ENCODE measurements around the gene OBP2B. TPM values are rescaled to one million over a fixed set of nuclear protein-coding genes. Genes with fewer than 3 reads are reported as not detected.
"Not testable (repeated sequence)": the region's sequence is repeated elsewhere in the genome, so short reads cannot be mapped to it uniquely, and the experiment has no call there.

Gene OBP2B
- polyA plus RNA-seq, 4 donors: not detected

GRCh38 chr9:133228474-133229193 is 19.6 kb upstream of the OBP2B start:
- not testable (repeated sequence) for H3K27ac ChIP-seq (ENCODE audit: low read depth in 1 of 3, low read length in 2 of 3); FAIRE-seq; DNase-seq; H3K9me3 ChIP-seq (ENCODE audit: control insufficient read depth in 2 of 2, insufficient read depth in 1 of 2, low read depth in 1 of 2, low read length in 1 of 2); H3K4me3 ChIP-seq (ENCODE audit: low read depth in 1 of 3, low read length in 3 of 3); H3K27me3 ChIP-seq (ENCODE audit: control insufficient read depth in 3 of 3, insufficient read depth in 3 of 3, low read length in 3 of 3); H3K36me3 ChIP-seq (ENCODE audit: control insufficient read depth in 3 of 3, insufficient read depth in 2 of 3, low read depth in 1 of 3, low read length in 3 of 3); H3K4me1 ChIP-seq (ENCODE audit: control insufficient read depth in 3 of 3, insufficient read depth in 2 of 3, low read depth in 1 of 3, low read length in 2 of 3)
- WGBS, 3 donors: 87 to 91% (median 87%) methylated on average over 17 to 22 of the region's 22 CpGs

GRCh38 chr9:133227996-133228395 is 18.9 kb upstream of the OBP2B start:
- H3K27ac ChIP-seq (ENCODE audit: low read depth in 1 of 3, low read length in 2 of 3); H3K4me1 ChIP-seq (ENCODE audit: control insufficient read depth in 3 of 3, insufficient read depth in 2 of 3, low read depth in 1 of 3, low read length in 2 of 3); FAIRE-seq; DNase-seq; H3K27me3 ChIP-seq (ENCODE audit: control insufficient read depth in 3 of 3, insufficient read depth in 3 of 3, low read length in 3 of 3); H3K4me3 ChIP-seq (ENCODE audit: low read depth in 1 of 3, low read length in 3 of 3); H3K36me3 ChIP-seq (ENCODE audit: control insufficient read depth in 3 of 3, insufficient read depth in 2 of 3, low read depth in 1 of 3, low read length in 3 of 3); H3K9me3 ChIP-seq (ENCODE audit: control insufficient read depth in 2 of 2, insufficient read depth in 1 of 2, low read depth in 1 of 2, low read length in 1 of 2): not testable (repeated sequence)
- 87 to 91% (median 89%) methylated on average over 8 of the region's 8 CpGs for WGBS, 3 donors

- no peaks in the 10 kb centered on the region for H3K36me3 ChIP-seq (ENCODE audit: control insufficient read depth in 3 of 3, insufficient read depth in 2 of 3, low read depth in 1 of 3, low read length in 3 of 3)
- no peak overlapping the region for H3K27ac ChIP-seq (ENCODE audit: low read depth in 1 of 3, low read length in 2 of 3)
- no peak for FAIRE-seq
- 89 to 90% (median 89%) methylated on average over 11 of the region's 11 CpGs for WGBS, 3 donors
- H3K4me1 ChIP-seq (ENCODE audit: control insufficient read depth in 3 of 3, insufficient read depth in 2 of 3, low read depth in 1 of 3, low read length in 2 of 3): peaks cover 0 to 5% (median 0%) of the 10 kb centered on the region in 3 donors
- no peak overlapping the region for H3K4me3 ChIP-seq (ENCODE audit: low read depth in 1 of 3, low read length in 3 of 3)
- DNase-seq: no peak
- no peaks in the 10 kb centered on the region for H3K27me3 ChIP-seq (ENCODE audit: control insufficient read depth in 3 of 3, insufficient read depth in 3 of 3, low read length in 3 of 3)
- H3K9me3 ChIP-seq (ENCODE audit: control insufficient read depth in 2 of 2, insufficient read depth in 1 of 2, low read depth in 1 of 2, low read length in 1 of 2): no peaks in the 10 kb centered on the region
These were observed 18.3 kb upstream of the OBP2B start for GRCh38 chr9:133227242-133227860.

- no peak for DNase-seq
- 77 to 87% (median 80%) methylated on average over 24 to 25 of the region's 25 CpGs for WGBS, 3 donors
These were observed 17.4 kb upstream of the OBP2B start for GRCh38 chr9:133226219-133227171.

GRCh38 chr9:133225171-133226011 is 16.3 kb upstream of the OBP2B start:
- Histone ChIP-seq H3K27ac (ENCODE audit: low read depth in 1 of 3, low read length in 2 of 3) (no peak overlapping the region), H3K9me3 (ENCODE audit: control insufficient read depth in 2 of 2, insufficient read depth in 1 of 2, low read depth in 1 of 2, low read length in 1 of 2) (no peaks in the 10 kb centered on the region), H3K4me3 (ENCODE audit: low read depth in 1 of 3, low read length in 3 of 3) (no peak overlapping the region), H3K4me1 (ENCODE audit: control insufficient read depth in 3 of 3, insufficient read depth in 2 of 3, low read depth in 1 of 3, low read length in 2 of 3) (peaks cover 0 to 5% (median 0%) of the 10 kb centered on the region in 3 donors), H3K27me3 (ENCODE audit: control insufficient read depth in 3 of 3, insufficient read depth in 3 of 3, low read length in 3 of 3) (peaks cover 0 to 3% (median 0%) of the 10 kb centered on the region in 3 donors), H3K36me3 (ENCODE audit: control insufficient read depth in 3 of 3, insufficient read depth in 2 of 3, low read depth in 1 of 3, low read length in 3 of 3) (no peaks in the 10 kb centered on the region)
- DNase-seq: no peak
- WGBS, 3 donors: 64 to 74% (median 67%) methylated on average over 28 to 38 of the region's 38 CpGs
- FAIRE-seq: no peak

More at GRCh38 chr9:133226219-133227171, 17.4 kb upstream of the OBP2B start:
- Histone ChIP-seq H3K4me1 (ENCODE audit: control insufficient read depth in 3 of 3, insufficient read depth in 2 of 3, low read depth in 1 of 3, low read length in 2 of 3) (peaks cover 0 to 5% (median 0%) of the 10 kb centered on the region in 3 donors), H3K27me3 (ENCODE audit: control insufficient read depth in 3 of 3, insufficient read depth in 3 of 3, low read length in 3 of 3) (no peaks in the 10 kb centered on the region), H3K9me3 (ENCODE audit: control insufficient read depth in 2 of 2, insufficient read depth in 1 of 2, low read depth in 1 of 2, low read length in 1 of 2) (no peaks in the 10 kb centered on the region), H3K4me3 (ENCODE audit: low read depth in 1 of 3, low read length in 3 of 3) (no peak overlapping the region), H3K27ac (ENCODE audit: low read depth in 1 of 3, low read length in 2 of 3) (no peak overlapping the region), H3K36me3 (ENCODE audit: control insufficient read depth in 3 of 3, insufficient read depth in 2 of 3, low read depth in 1 of 3, low read length in 3 of 3) (no peaks in the 10 kb centered on the region)
- no peak for FAIRE-seq

- Histone ChIP-seq H3K4me1 (ENCODE audit: control insufficient read depth in 3 of 3, insufficient read depth in 2 of 3, low read depth in 1 of 3, low read length in 2 of 3) (peaks cover 0 to 5% (median 0%) of the 10 kb centered on the region in 3 donors), H3K27me3 (ENCODE audit: control insufficient read depth in 3 of 3, insufficient read depth in 3 of 3, low read length in 3 of 3) (peaks cover 0 to 3% (median 0%) of the 10 kb centered on the region in 3 donors), H3K27ac (ENCODE audit: low read depth in 1 of 3, low read length in 2 of 3) (no peak overlapping the region), H3K36me3 (ENCODE audit: control insufficient read depth in 3 of 3, insufficient read depth in 2 of 3, low read depth in 1 of 3, low read length in 3 of 3) (no peaks in the 10 kb centered on the region), H3K4me3 (ENCODE audit: low read depth in 1 of 3, low read length in 3 of 3) (no peak overlapping the region), H3K9me3 (ENCODE audit: control insufficient read depth in 2 of 2, insufficient read depth in 1 of 2, low read depth in 1 of 2, low read length in 1 of 2) (no peaks in the 10 kb centered on the region)
- DNase-seq (no peak), FAIRE-seq (no peak)
- 88 to 92% (median 89%) methylated on average over 12 of the region's 12 CpGs for WGBS, 3 donors
These were observed 15.7 kb upstream of the OBP2B start for GRCh38 chr9:133224762-133225161.

- FAIRE-seq; H3K4me1 ChIP-seq (ENCODE audit: control insufficient read depth in 3 of 3, insufficient read depth in 2 of 3, low read depth in 1 of 3, low read length in 2 of 3); H3K4me3 ChIP-seq (ENCODE audit: low read depth in 1 of 3, low read length in 3 of 3); H3K27me3 ChIP-seq (ENCODE audit: control insufficient read depth in 3 of 3, insufficient read depth in 3 of 3, low read length in 3 of 3); H3K27ac ChIP-seq (ENCODE audit: low read depth in 1 of 3, low read length in 2 of 3); H3K36me3 ChIP-seq (ENCODE audit: control insufficient read depth in 3 of 3, insufficient read depth in 2 of 3, low read depth in 1 of 3, low read length in 3 of 3); H3K9me3 ChIP-seq (ENCODE audit: control insufficient read depth in 2 of 2, insufficient read depth in 1 of 2, low read depth in 1 of 2, low read length in 1 of 2): not testable (repeated sequence)
- peak in 1 of 2 donors; percentile 59 for DNase-seq
- WGBS, 3 donors: 19 to 22% (median 20%) methylated on average over 12 to 13 of the region's 13 CpGs
These were observed 14.2 kb upstream of the OBP2B start for GRCh38 chr9:133223159-133223756.

All from small intestine (tissue), 7 donors.